Bronchial epithelial cell (primary cell): ENCODE measurements around the gene TXNRD1. TPM values are rescaled to one million over a fixed set of nuclear protein-coding genes. Genes with fewer than 3 reads are reported as not detected.
"Not testable (repeated sequence)": the region's sequence is repeated elsewhere in the genome, so short reads cannot be mapped to it uniquely, and the experiment has no call there.

Source experiments
- DNase-seq: peaks from one replicate; pipeline ENCODE4 v3.0.0-alpha.2; 2010; ENCODE audit warnings: low read depth
- FAIRE-seq: peaks from 2 replicates; lab custom pipeline; 2011; peaks lifted over from hg19 to GRCh38; lab: Jason Lieb, UNC
- H3K27me3 ChIP-seq: 2 replicates; pipeline ENCODE4 v1.5.1; 2011; ENCODE audit warnings: low read length; ENCODE audit not compliant: control insufficient read depth, insufficient read depth
- H3K36me3 ChIP-seq: 2 replicates; pipeline ENCODE4 v1.5.1; 2011; ENCODE audit warnings: low read length; ENCODE audit not compliant: control insufficient read depth, insufficient read depth
- H3K4me3 ChIP-seq: 2 replicates; pipeline ENCODE4 v1.5.1; 2011; ENCODE audit warnings: mild to moderate bottlenecking, low read depth, low read length, control low read depth
- total RNA-seq: library from RNA; depleted of rRNA; stranded (reverse); fragments of >200 nt; gene quantifications from 2 replicates; pipeline ENCODE4 v1.2.1, GENCODE V29; 2014
- TF ChIP-seq, protein P1 (sequence below): IDR thresholded peaks from 2 replicates; pipeline ENCODE4 v1.5.1; 2011; ENCODE audit warnings: mild to moderate bottlenecking, moderate library complexity, low read length, control low read depth, inconsistent platforms; ENCODE audit not compliant: insufficient read depth, severe bottlenecking

TXNRD1 gene
- total RNA-seq, 1 donor from 2014 or later, result 88.2 TPM

DNA sequence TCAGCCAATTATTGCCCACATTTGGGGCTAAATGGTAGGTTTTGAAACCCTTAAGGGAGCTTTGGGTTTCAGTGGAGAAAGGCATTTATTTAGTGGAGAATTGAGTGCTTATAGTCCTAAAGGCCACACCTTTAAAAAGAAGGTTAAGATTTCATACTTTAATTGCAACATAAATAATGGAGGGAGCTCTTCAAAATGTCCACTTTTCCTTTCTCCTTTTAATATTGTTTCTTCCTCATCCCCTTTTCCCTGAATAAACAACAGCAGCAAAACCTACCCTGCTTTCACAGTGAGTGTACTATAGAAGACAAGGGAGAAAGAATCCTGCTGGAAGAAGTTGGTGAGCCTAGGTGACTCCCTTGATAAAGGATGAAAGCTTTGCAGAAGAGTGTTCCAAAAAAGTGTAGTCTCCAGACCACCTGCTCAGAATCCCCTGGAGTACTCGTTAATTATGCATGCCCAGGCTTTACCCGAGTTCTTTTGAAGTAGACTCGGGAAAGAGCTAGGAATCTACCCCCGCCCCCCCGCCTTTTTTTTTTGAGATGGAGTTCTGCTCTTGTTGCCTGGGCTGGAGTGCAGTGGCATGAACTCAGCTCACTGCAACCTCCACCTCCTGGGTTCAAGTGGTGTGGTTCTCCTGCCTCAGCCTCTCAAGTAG, 76.4 kb downstream of the TXNRD1 start:
- H3K36me3 ChIP-seq, result peaks cover 18% of the 10 kb centered on the region
- no peaks in the 10 kb centered on the region for H3K27me3 ChIP-seq
- no peak overlapping the region for H3K4me3 ChIP-seq
- DNase-seq, result no peak
- TF ChIP-seq, protein P1, sequence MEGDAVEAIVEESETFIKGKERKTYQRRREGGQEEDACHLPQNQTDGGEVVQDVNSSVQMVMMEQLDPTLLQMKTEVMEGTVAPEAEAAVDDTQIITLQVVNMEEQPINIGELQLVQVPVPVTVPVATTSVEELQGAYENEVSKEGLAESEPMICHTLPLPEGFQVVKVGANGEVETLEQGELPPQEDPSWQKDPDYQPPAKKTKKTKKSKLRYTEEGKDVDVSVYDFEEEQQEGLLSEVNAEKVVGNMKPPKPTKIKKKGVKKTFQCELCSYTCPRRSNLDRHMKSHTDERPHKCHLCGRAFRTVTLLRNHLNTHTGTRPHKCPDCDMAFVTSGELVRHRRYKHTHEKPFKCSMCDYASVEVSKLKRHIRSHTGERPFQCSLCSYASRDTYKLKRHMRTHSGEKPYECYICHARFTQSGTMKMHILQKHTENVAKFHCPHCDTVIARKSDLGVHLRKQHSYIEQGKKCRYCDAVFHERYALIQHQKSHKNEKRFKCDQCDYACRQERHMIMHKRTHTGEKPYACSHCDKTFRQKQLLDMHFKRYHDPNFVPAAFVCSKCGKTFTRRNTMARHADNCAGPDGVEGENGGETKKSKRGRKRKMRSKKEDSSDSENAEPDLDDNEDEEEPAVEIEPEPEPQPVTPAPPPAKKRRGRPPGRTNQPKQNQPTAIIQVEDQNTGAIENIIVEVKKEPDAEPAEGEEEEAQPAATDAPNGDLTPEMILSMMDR, result no peak
- no peak for FAIRE-seq

DNA sequence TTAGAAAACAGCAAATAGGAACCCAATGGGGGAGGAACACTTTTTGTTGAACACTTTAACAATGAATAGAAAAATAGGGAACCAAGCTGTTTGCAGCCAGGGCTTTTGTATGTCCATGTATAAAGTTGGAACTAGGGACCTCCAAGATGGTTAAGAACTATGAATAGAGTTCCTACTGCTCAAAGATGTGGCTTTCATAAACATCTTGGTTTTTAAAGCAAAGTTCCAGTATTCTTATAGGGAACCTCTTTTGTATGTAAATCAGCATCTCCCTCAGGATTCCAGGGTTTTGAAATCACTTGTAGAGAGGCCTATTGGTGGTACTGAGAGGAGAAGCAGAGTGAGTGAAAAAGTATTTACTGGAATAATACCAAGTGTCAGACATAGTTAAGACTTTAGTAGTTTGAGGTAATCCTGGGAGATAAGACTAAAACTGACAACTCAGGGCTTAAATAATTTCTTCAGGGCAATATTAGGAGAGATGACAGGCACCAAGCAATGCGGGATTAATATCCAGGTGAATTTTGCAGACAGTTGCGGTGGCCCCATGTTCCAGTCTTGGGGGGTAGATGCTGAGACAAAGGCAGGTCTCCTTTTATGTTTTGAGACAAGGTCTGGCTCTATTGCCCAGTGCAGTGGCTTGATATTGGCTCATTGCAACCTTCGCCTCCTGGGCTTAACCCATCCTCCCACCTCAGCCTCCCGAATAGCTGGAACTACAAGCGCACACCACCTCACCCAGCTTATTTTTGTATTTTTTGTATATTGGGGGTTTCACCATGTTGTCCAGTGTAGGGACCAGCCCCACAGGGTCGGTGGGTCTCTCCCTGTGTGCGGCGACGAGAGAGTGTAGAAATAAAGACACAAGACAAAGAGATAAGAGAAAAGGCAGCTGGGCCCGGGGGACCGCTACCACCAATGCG, 77.6 kb downstream of the TXNRD1 start:
- TF ChIP-seq, protein P1, result no peak
- Histone ChIP-seq H3K4me3 (no peak overlapping the region), H3K36me3 (peaks cover 18% of the 10 kb centered on the region), H3K27me3 (no peaks in the 10 kb centered on the region)
- FAIRE-seq, result no peak
- no peak for DNase-seq

DNA sequence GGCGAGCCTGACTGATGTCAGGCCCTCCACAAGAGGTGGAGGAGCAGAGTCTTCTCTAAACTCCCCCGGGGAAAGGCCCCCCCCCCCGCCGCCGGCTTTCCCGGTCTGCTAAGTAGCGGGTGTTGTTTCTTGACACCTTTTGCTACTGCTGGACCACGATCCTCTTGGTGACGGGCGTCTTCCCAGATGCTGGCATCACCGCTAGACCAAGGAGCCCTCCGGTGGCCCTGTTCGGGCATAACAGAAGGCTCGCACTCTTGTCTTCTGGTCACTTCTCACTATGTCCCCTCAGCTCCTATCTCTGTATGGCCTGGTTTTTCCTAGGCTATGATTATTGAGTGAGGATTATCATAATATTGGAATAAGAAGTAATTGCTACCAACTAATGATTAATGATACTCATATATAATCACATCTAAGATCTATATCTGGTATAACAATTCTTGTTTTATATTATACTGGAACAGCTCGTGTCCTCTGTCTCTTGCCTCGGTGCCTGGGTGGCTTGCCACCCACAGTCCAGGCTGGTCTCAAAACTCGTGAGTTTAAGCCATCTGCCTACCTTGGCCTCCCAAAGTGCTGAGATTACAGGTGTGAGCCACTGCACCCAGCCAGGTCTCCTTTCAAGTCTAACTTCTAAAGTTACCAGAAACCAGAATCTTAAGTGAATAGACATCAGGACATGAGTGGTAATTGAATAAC, 78.7 kb downstream of the TXNRD1 start:
- H3K36me3 ChIP-seq, result peaks cover 18% of the 10 kb centered on the region
- H3K4me3 ChIP-seq, H3K27me3 ChIP-seq, FAIRE-seq, DNase-seq: not testable (repeated sequence)
- TF ChIP-seq, protein P1, result peak; percentile 24

DNA sequence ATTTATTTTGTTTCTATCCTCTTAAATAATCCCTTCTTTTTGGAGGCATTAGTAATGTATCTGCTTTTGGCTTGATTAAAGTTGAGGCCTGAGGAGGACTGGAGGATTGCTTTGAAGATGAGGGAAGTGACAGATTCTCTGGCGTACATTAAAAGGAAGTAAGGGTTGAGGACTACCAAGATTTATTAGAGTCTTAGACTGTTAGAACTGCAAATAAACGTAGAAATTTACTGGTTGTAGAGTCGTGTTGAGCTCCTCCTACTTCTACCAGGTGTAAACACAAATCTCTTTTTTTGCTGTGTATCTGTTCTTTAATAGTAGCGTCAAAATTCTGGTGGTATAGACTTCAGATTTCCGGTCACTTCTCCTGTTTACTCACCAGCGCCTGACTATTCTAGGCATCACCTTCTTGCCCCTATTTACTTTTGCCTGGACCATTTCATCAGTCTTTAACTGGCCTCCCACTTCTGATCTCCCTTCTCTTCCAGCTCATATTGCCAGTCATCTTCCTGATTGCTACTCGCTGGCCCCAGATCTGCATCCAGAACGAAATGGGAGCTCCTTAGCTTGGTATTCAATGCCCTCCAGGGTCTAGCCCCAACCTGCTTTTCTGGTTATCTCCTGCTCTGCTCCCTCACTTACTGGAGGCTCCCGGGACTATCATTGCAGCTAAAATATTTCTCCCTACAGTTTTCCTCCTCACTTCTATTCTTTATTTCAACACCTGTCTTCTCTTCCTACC, 79.5 kb downstream of the TXNRD1 start:
- H3K4me3 ChIP-seq, result no peak overlapping the region
- FAIRE-seq (no peak), DNase-seq (peak; percentile 29)
- H3K27me3 ChIP-seq, result no peaks in the 10 kb centered on the region
- H3K36me3 ChIP-seq, result peaks cover 18% of the 10 kb centered on the region
- TF ChIP-seq, protein P1, result no peak

DNA sequence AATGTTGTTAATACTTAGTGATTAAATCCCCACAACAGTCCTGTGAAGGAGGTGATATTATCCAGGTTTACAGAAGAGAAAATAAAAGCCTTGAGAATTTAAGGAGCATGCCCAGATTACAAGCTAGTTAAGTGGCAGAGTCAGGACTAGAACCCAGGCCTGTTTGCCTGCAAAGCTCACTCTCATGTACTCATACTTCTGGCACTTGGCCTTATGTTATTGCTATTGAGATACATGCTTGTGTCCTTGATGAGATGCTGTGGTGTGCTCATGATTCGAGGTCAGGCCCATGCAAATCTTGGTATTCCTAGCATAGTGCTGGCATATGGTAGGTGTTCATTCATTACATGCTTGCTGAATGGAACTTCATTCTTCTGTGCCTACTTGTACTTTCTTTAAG, 80.4 kb downstream of the TXNRD1 start:
- H3K36me3 ChIP-seq, result peaks cover 18% of the 10 kb centered on the region
- no peaks in the 10 kb centered on the region for H3K27me3 ChIP-seq
- DNase-seq (no peak), FAIRE-seq (no peak)
- no peak overlapping the region for H3K4me3 ChIP-seq
- TF ChIP-seq, protein P1, result no peak
